ENCODE measurements around the gene GNA15. TPM values are rescaled to one million over a fixed set of nuclear protein-coding genes. Genes with fewer than 3 reads are reported as not detected.

The GNA15 gene
- total RNA-seq, 1 experiment from 2014 or later, result 0.22 TPM

- TF ChIP-seq SP1 (CRISPR knock-in tag; conservative IDR thresholded peaks at IDR 0.05) (no peak), JUN (CRISPR knock-in tag; IDR thresholded peaks at IDR 0.05) (no peak), ZNF263 (CRISPR knock-in tag; IDR thresholded peaks at IDR 0.05; ENCODE audit: low read depth) (no peak), SOX15 (CRISPR knock-in tag; IDR thresholded peaks at IDR 0.05) (no peak), ZNF532 (CRISPR knock-in tag; IDR thresholded peaks at IDR 0.05; ENCODE audit: borderline replicate concordance) (no peak), ZNF232 (CRISPR knock-in tag; IDR thresholded peaks at IDR 0.05) (no peak), ZNF423 (CRISPR knock-in tag; IDR thresholded peaks at IDR 0.05) (no peak), NFATC4 (CRISPR knock-in tag; IDR thresholded peaks at IDR 0.05) (no peak), NR1H2 (CRISPR knock-in tag; IDR thresholded peaks at IDR 0.05) (no peak), ATF2 (CRISPR knock-in tag; IDR thresholded peaks at IDR 0.05; ENCODE audit: borderline replicate concordance, low read depth) (no peak), USF2 (CRISPR knock-in tag; IDR thresholded peaks at IDR 0.05) (no peak), AR (CRISPR knock-in tag; IDR thresholded peaks at IDR 0.05) (no peak), MYBL2 (CRISPR knock-in tag; IDR thresholded peaks at IDR 0.05) (no peak), NFYB (CRISPR knock-in tag; conservative IDR thresholded peaks at IDR 0.05; ENCODE audit: low read depth) (no peak)
- 0 out of 2 replicates have a peak, but pooled peaks cover 1% of the 10 kb centered on the region for H3K36me3 Mint-ChIP-seq
- H3K4me3 Mint-ChIP-seq, result peak overlapping the region; percentile 96
- ChIA-PET POLR2A (interaction anchor here (0.7 kb wide), 1 partner anchor 61 kb away, joined by 3 read pairs; no protein-coding TSS in a partner anchor), CTCF (interaction anchor here (1.0 to 2.2 kb wide), 4 partner anchors 20 to 233 kb away, joined by 3 to 8 read pairs (median 4); no protein-coding TSS in a partner anchor)
- DNase-seq (ENCODE audit: low spot score) (no peak), ATAC-seq (no peak)
- H3K27ac Mint-ChIP-seq, result peak overlapping the region; percentile 42; the same call in 1 of the 2 replicates
- no peaks in the 10 kb centered on the region for H3K27me3 Mint-ChIP-seq (ENCODE audit: low read depth)
- peaks cover 16% of the 10 kb centered on the region for H3K4me1 Mint-ChIP-seq
- H3K9me3 Mint-ChIP-seq, result no peaks in the 10 kb centered on the region
Measured at GRCh38 chr19:3183721-3184641, 48.1 kb downstream of the GNA15 start.

Data from WTC11 (cell line).